Stimulated activated naive CD8-positive, alpha-beta T cell treated with anti-CD3 and anti-CD28 coated beads, Interleukin-15, Interleukin-2, amounts not matched to agents 100 ng/mL and 50 ng/mL, for 24 hours (primary cell): ENCODE results near the gene MAP3K2.
A peak's percentile ranks its signal among the peaks of the same experiment; 100 is the strongest.

Experiments used
- H3K27ac Mint-ChIP-seq: one replicate; pipeline ENCODE4 v1.8.0; 2021; ENCODE audit warnings: mild to moderate bottlenecking, mixed read lengths
- H3K27me3 Mint-ChIP-seq: one replicate; pipeline ENCODE4 v1.8.0; 2021; ENCODE audit warnings: mixed read lengths
- H3K36me3 Mint-ChIP-seq: one replicate; pipeline ENCODE4 v1.8.0; 2021; ENCODE audit warnings: low read depth, mixed read lengths
- H3K4me1 Mint-ChIP-seq: one replicate; pipeline ENCODE4 v1.8.0; 2021; ENCODE audit warnings: low read depth, mixed read lengths
- H3K4me3 Mint-ChIP-seq: one replicate; pipeline ENCODE4 v1.8.0; 2021; ENCODE audit warnings: mild to moderate bottlenecking, mixed read lengths
- H3K9me3 Mint-ChIP-seq: one replicate; pipeline ENCODE4 v1.8.0; 2021; ENCODE audit warnings: mixed read lengths

Gene MAP3K2, protein sequence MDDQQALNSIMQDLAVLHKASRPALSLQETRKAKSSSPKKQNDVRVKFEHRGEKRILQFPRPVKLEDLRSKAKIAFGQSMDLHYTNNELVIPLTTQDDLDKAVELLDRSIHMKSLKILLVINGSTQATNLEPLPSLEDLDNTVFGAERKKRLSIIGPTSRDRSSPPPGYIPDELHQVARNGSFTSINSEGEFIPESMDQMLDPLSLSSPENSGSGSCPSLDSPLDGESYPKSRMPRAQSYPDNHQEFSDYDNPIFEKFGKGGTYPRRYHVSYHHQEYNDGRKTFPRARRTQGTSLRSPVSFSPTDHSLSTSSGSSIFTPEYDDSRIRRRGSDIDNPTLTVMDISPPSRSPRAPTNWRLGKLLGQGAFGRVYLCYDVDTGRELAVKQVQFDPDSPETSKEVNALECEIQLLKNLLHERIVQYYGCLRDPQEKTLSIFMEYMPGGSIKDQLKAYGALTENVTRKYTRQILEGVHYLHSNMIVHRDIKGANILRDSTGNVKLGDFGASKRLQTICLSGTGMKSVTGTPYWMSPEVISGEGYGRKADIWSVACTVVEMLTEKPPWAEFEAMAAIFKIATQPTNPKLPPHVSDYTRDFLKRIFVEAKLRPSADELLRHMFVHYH

DNA sequence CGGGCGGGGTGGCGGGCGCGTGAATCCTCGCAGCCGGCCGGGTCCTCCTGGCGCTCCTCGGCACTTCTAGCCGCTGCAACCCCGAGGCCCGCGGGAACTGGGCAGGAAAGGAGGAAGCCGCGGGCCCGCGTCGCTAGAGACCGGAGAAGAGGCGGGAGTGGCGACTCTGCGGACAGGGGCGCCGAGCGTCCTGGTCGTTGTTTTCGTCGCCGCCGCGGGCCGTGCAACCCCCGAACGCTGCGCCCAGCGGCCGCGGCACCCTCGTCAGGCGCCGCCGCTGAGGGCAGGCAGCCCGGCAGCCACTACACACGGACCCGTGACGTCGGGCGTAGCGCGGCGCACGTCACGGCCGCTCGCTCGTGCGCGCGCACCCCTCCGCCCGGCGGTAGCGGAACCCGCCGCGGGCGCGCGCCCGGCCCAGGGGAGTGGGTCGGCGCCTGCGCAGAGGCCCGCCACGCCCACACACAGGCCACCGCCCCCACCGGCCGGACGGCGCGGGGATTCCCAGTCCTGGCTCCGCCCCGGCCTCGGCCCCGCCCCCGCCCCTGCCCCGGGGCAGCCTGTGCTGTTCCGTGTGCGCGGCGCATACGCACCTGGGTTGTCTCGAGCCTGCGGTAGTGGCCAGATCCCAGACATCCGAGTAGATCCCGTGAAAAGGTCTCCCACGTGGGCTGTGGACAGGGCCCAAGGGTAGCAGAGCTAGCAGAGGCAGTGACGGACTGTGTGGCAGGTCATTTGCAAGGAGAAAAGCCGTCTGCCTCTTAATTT lies at the start of gene MAP3K2:
TSS of gene MAP3K2 (minus strand) at position 321 of the 768 bp plus-strand sequence. CDS start 44,846 bp downstream, outside the sequence.
- Mint-ChIP-seq H3K9me3 (no peaks in the 10 kb centered on the region), H3K27ac (peak within 1 kb of the TSS; percentile 96), H3K36me3 (peaks cover 16% of the 10 kb centered on the region), H3K4me3 (peak within 1 kb of the TSS; percentile 91), H3K27me3 (no peaks in the 10 kb centered on the region), H3K4me1 (peaks cover 81% of the 10 kb centered on the region)

DNA sequence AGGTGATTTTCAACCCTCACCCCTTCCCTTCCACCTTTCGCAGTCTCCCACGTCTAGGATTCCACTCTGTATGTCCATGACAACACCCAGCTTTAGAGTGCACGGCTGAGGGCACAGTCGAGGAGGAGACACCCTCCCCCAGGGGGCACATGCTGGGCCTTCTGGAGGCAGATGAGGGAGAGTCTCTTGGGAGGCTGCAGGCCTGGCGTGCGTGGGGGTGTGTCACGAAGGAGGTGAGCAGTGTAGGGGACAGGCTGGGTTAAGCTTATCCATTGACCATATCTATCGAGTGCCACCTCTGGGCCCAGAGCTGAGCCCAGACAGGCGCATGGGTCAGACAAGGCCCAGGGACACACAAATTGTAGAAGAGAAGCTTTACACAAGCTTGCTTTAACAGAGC lies 49.3 kb upstream of the MAP3K2 start:
- no peak overlapping the region for H3K27ac Mint-ChIP-seq
- peaks cover 10% of the 10 kb centered on the region for H3K9me3 Mint-ChIP-seq
- no peak overlapping the region for H3K4me3 Mint-ChIP-seq
- H3K36me3 Mint-ChIP-seq, result peaks cover 9% of the 10 kb centered on the region
- H3K4me1 Mint-ChIP-seq, result no peaks in the 10 kb centered on the region
- no peaks in the 10 kb centered on the region for H3K27me3 Mint-ChIP-seq

DNA sequence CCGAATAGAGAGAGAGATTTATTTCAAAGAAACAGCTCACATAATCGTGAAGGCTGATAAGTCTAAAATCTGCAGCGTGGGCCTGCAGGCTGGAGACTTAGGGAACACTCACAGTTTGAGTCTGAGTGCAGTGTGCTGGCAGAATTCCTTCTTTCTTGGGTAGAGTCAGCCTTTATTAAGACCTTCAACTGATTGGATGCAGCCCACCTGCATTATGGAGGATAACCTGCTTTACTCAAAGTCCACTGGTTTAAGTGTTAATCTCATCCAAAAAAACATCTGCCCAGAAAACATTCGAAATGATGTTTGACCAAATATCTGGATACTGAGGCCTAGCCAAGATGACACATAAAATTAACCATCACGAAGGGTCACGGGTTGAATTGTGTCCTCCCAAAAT lies 46.7 kb upstream of the MAP3K2 start:
- H3K27me3 Mint-ChIP-seq, result no peaks in the 10 kb centered on the region
- no peak overlapping the region for H3K4me3 Mint-ChIP-seq
- H3K36me3 Mint-ChIP-seq, result no peaks in the 10 kb centered on the region
- no peaks in the 10 kb centered on the region for H3K4me1 Mint-ChIP-seq
- H3K27ac Mint-ChIP-seq, result no peak overlapping the region
- no peaks in the 10 kb centered on the region for H3K9me3 Mint-ChIP-seq

DNA sequence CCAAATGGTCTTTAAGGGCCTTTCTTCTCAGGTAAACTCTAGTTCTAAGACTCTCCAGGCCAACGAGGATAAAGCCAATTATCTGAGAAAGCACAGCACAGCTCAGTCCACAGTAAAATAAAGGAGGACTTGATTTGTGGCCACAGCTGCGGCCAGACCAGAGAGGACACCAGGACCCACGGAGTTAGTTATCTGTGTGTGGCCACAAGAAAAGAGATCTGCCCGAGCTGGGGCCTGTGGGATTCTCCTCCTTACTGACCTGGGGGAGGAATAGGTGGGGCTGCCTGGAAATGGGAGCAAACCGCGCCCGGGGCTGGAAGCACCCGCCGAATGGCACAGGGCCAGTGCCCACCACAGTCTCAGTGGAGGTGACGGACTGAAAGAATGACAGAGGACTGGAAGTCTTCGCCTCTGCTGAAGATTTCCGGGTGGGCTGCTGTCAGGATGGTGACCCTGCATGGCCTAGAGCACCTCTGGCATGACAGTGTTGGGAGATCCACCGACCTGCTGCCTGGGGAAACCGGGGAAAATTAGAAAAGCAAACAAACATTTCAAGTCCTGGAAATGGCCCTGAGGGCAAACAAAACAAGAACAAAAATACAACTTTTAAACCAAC lies 43.7 kb upstream of the MAP3K2 start:
- H3K4me3 Mint-ChIP-seq, result no peak overlapping the region
- H3K27ac Mint-ChIP-seq, result no peak overlapping the region
- no peaks in the 10 kb centered on the region for H3K9me3 Mint-ChIP-seq
- no peaks in the 10 kb centered on the region for H3K27me3 Mint-ChIP-seq
- no peaks in the 10 kb centered on the region for H3K36me3 Mint-ChIP-seq
- no peaks in the 10 kb centered on the region for H3K4me1 Mint-ChIP-seq

DNA sequence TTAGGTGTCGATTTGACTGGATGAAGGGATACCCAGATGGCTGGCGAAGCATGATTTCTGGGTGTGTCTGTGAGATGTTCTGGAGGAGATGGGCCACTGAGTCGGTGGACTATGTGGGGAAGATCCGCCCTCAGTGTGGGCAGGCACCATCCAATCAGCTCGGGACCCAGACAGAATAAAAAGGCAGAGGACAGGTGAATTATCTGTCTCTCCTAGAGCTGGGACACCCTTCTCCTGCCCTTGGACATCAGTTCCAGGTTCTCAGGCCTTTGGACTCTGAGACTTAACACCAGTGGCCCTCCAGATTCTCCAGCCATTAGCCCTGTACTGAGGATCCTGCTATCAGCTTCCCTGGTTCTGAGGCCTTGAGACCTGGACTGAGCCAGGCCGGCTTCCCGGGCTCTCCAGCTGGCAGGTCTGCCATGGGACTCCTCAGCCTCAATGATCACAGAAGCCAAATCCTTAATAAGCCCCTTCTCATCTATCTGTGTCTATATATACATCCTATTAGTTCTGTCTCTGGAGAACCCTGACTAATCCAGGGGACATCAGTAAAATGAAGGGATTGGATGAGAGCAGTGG lies 42.2 kb upstream of the MAP3K2 start:
- Mint-ChIP-seq H3K4me3 (no peak overlapping the region), H3K4me1 (no peaks in the 10 kb centered on the region), H3K36me3 (no peaks in the 10 kb centered on the region), H3K27ac (no peak overlapping the region), H3K9me3 (no peaks in the 10 kb centered on the region), H3K27me3 (peaks cover 9% of the 10 kb centered on the region)

DNA sequence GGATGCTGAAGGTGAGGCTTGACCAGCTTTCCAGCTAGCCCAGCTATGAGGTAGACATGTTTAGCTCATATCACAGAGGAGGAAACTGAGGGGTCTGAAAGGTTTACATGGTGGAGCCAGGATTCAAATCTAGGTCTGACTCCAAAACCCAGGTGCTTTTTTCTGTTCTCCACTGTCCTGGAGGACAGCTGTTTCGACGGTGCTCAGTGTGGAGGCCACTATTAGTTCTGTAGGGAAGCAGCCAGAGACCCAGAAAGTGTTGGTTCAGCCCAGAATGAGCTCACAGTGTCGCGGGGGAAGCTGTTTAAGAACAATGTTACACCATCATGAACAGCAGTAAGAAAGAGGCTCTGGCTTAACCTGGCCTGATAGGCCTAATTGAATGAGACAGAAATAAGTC lies 41.5 kb upstream of the MAP3K2 start:
- Mint-ChIP-seq H3K36me3 (no peaks in the 10 kb centered on the region), H3K9me3 (no peaks in the 10 kb centered on the region), H3K27ac (no peak overlapping the region), H3K27me3 (peaks cover 10% of the 10 kb centered on the region), H3K4me1 (no peaks in the 10 kb centered on the region), H3K4me3 (no peak overlapping the region)

DNA sequence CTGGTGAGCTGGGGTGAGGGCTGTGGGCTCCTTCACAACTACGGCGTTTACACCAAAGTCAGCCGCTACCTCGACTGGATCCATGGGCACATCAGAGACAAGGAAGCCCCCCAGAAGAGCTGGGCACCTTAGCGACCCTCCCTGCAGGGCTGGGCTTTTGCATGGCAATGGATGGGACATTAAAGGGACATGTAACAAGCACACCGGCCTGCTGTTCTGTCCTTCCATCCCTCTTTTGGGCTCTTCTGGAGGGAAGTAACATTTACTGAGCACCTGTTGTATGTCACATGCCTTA lies 41.0 kb upstream of the MAP3K2 start:
- Mint-ChIP-seq H3K27me3 (peaks cover 15% of the 10 kb centered on the region), H3K27ac (no peak overlapping the region), H3K36me3 (no peaks in the 10 kb centered on the region), H3K4me1 (peaks cover 4% of the 10 kb centered on the region), H3K9me3 (no peaks in the 10 kb centered on the region), H3K4me3 (no peak overlapping the region)

DNA sequence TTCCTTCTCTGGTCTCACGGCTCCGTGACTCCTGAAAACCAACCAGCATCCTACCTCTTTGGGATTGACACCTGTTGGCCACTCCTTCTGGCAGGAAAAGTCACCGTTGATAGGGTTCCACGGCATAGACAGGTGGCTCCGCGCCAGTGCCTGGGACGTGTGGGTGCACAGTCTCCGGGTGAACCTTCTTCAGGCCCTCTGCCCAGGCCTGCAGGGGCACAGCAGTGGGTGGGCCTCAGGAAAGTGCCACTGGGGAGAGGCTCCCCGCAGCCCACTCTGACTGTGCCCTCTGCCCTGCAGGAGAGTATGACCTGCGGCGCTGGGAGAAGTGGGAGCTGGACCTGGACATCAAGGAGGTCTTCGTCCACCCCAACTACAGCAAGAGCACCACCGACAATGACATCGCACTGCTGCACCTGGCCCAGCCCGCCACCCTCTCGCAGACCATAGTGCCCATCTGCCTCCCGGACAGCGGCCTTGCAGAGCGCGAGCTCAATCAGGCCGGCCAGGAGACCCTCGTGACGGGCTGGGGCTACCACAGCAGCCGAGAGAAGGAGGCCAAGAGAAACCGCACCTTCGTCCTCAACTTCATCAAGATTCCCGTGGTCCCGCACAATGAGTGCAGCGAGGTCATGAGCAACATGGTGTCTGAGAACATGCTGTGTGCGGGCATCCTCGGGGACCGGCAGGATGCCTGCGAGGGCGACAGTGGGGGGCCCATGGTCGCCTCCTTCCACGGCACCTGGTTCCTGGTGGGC lies 40.5 kb upstream of the MAP3K2 start:
- no peaks in the 10 kb centered on the region for H3K36me3 Mint-ChIP-seq
- H3K9me3 Mint-ChIP-seq, result no peaks in the 10 kb centered on the region
- no peak overlapping the region for H3K4me3 Mint-ChIP-seq
- peaks cover 7% of the 10 kb centered on the region for H3K4me1 Mint-ChIP-seq
- peaks cover 18% of the 10 kb centered on the region for H3K27me3 Mint-ChIP-seq
- no peak overlapping the region for H3K27ac Mint-ChIP-seq

DNA sequence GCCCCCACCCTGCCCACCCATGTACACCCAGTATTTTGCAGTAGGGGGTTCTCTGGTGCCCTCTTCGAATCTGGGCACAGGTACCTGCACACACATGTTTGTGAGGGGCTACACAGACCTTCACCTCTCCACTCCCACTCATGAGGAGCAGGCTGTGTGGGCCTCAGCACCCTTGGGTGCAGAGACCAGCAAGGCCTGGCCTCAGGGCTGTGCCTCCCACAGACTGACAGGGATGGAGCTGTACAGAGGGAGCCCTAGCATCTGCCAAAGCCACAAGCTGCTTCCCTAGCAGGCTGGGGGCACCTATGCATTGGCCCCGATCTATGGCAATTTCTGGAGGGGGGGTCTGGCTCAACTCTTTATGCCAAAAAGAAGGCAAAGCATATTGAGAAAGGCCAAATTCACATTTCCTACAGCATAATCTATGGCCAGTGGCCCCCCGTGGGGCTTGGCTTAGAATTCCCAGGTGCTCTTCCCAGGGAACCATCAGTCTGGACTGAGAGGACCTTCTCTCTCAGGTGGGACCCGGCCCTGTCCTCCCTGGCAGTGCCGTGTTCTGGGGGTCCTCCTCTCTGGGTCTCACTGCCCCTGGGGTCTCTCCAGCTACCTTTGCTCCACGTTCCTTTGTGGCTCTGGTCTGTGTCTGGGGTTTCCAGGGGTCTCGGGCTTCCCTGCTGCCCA lies 39.7 kb upstream of the MAP3K2 start:
- Mint-ChIP-seq H3K27me3 (peaks cover 18% of the 10 kb centered on the region), H3K27ac (no peak overlapping the region), H3K9me3 (no peaks in the 10 kb centered on the region), H3K36me3 (no peaks in the 10 kb centered on the region), H3K4me3 (no peak overlapping the region), H3K4me1 (peaks cover 7% of the 10 kb centered on the region)

DNA sequence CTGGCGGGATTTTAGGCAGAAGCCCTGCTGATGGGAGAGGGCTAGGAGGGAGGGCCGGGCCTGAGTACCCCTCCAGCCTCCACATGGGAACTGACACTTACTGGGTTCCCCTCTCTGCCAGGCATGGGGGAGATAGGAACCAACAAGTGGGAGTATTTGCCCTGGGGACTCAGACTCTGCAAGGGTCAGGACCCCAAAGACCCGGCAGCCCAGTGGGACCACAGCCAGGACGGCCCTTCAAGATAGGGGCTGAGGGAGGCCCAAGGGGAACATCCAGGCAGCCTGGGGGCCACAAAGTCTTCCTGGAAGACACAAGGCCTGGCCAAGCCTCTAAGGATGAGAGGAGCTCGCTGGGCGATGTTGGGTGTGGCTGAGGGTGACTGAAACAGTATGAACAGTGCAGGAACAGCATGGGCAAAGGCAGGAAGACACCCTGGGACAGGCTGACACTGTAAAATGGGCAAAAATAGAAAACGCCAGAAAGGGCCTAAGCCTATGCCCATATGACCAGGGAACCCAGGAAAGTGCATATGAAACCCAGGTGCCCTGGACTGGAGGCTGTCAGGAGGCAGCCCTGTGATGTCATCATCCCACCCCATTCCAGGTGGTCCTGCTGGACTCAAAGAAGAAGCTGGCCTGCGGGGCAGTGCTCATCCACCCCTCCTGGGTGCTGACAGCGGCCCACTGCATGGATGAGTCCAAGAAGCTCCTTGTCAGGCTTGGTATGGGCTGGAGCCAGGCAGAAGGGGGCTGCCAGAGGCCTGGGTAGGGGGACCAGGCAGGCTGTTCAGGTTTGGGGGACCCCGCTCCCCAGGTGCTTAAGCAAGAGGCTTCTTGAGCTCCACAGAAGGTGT lies 39.0 kb upstream of the MAP3K2 start:
- peaks cover 24% of the 10 kb centered on the region for H3K27me3 Mint-ChIP-seq
- peaks cover 7% of the 10 kb centered on the region for H3K4me1 Mint-ChIP-seq
- no peaks in the 10 kb centered on the region for H3K9me3 Mint-ChIP-seq
- no peaks in the 10 kb centered on the region for H3K36me3 Mint-ChIP-seq
- H3K27ac Mint-ChIP-seq, result no peak overlapping the region
- H3K4me3 Mint-ChIP-seq, result no peak overlapping the region

DNA sequence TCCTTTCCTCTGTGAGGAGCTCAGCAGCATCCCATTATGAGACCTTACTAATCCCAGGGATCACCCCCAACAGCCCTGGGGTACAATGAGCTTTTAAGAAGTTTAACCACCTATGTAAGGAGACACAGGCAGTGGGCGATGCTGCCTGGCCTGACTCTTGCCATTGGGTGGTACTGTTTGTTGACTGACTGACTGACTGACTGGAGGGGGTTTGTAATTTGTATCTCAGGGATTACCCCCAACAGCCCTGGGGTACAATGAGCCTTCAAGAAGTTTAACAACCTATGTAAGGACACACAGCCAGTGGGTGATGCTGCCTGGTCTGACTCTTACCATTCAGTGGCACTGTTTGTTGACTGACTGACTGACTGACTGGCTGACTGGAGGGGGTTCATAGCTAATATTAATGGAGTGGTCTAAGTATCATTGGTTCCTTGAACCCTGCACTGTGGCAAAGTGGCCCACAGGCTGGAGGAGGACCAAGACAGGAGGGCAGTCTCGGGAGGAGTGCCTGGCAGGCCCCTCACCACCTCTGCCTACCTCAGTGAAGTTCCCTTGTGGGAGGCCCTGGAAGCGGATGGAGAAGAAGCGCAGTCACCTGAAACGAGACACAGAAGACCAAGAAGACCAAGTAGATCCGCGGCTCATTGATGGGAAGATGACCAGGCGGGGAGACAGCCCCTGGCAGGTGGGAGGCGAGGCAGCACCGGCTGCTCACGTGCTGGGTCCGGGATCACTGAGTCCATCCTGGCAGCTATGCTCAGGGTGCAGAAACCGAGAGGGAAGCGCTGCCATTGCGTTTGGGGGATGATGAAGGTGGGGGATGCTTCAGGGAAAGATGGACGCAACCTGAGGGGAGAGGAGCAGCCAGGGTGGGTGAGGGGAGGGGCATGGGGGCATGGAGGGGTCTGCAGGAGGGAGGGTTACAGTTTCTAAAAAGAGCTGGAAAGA lies 38.0 kb upstream of the MAP3K2 start:
- no peaks in the 10 kb centered on the region for H3K9me3 Mint-ChIP-seq
- H3K4me3 Mint-ChIP-seq, result no peak overlapping the region
- H3K4me1 Mint-ChIP-seq, result peaks cover 7% of the 10 kb centered on the region
- peaks cover 30% of the 10 kb centered on the region for H3K27me3 Mint-ChIP-seq
- no peak overlapping the region for H3K27ac Mint-ChIP-seq
- no peaks in the 10 kb centered on the region for H3K36me3 Mint-ChIP-seq
